ENCODE results near the gene DKK3.

DKK3 gene

GRCh38 chr11:11937957-11938356, 70.5 kb downstream of the DKK3 start:
- no peak for DNase-seq

GRCh38 chr11:11937433-11937832, 71.0 kb downstream of the DKK3 start:
- no peak for DNase-seq

GRCh38 chr11:11935536-11935935, 72.9 kb downstream of the DKK3 start:
- no peak for DNase-seq

GRCh38 chr11:11931461-11932055, 76.9 kb downstream of the DKK3 start:
- DNase-seq: peak in 1 of 14 donors; percentile 23

- no peak for DNase-seq
Measured at GRCh38 chr11:11929920-11930319, 78.5 kb downstream of the DKK3 start.

GRCh38 chr11:11923828-11924227, 84.6 kb downstream of the DKK3 start:
- no peak for DNase-seq

- DNase-seq: no peak
Measured at GRCh38 chr11:11916981-11917399, 91.4 kb downstream of the DKK3 start.

- no peak for DNase-seq
Measured at GRCh38 chr11:11915625-11916024, 92.8 kb downstream of the DKK3 start.

- no peak for DNase-seq
Measured at GRCh38 chr11:11913395-11913794, 95.0 kb downstream of the DKK3 start.

All from C1 segment of cervical spinal cord (tissue), 14 donors.